Astrocyte (in vitro differentiated cells and primary cell): Measurements from ENCODE around the gene ITGA1.

ENCODE experiments used
- EZH2 ChIP-seq: IDR thresholded peaks from 2 replicates; pipeline ENCODE4 v1.6.1; 2012; ENCODE audit warnings: mild to moderate bottlenecking, low read length, inconsistent platforms; ENCODE audit not compliant: insufficient read depth
- TF ChIP-seq, protein P1 (sequence below): IDR thresholded peaks from 2 replicates; pipeline ENCODE4 v1.5.1; 2011; ENCODE audit warnings: low read depth, mild to moderate bottlenecking, inconsistent platforms, low read length, moderate library complexity; ENCODE audit not compliant: insufficient read depth

DNA sequence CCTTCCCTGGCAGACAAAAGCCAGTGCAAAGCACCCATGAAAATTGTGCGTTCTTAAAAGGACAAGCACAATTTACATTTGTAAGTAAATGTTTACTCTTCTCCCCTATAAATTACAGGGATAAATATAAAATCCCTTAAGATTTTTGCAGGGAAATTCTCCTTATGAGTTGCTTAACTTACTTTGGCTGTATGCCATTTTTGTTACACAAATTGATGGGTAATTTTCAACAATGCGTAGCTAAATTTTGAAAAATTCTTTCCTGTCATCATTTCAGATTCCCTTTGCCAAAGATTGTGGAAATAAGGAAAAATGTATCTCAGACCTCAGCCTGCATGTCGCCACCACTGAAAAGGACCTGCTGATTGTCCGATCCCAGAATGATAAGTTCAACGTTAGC is 137.3 kb downstream of the ITGA1 start:
- TF ChIP-seq, protein P1, sequence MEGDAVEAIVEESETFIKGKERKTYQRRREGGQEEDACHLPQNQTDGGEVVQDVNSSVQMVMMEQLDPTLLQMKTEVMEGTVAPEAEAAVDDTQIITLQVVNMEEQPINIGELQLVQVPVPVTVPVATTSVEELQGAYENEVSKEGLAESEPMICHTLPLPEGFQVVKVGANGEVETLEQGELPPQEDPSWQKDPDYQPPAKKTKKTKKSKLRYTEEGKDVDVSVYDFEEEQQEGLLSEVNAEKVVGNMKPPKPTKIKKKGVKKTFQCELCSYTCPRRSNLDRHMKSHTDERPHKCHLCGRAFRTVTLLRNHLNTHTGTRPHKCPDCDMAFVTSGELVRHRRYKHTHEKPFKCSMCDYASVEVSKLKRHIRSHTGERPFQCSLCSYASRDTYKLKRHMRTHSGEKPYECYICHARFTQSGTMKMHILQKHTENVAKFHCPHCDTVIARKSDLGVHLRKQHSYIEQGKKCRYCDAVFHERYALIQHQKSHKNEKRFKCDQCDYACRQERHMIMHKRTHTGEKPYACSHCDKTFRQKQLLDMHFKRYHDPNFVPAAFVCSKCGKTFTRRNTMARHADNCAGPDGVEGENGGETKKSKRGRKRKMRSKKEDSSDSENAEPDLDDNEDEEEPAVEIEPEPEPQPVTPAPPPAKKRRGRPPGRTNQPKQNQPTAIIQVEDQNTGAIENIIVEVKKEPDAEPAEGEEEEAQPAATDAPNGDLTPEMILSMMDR, result no peak
- no peak for TF ChIP-seq EZH2
